ENCODE results near the gene GPD1. TPM values are rescaled to one million over a fixed set of nuclear protein-coding genes. Genes with fewer than 3 reads are reported as not detected.

Gene GPD1
- total RNA-seq, 1 experiment from 2014 or later: 0.37 TPM

GRCh38 chr12:50105913-50106450 is 2.2 kb downstream of the GPD1 start:
- POLR2A ChIA-PET: no interaction called here
- no peak overlapping the region for H3K27ac Mint-ChIP-seq (ENCODE audit: low read depth, unreplicated experiment)
- no peak overlapping the region for H3K4me3 Mint-ChIP-seq (ENCODE audit: unreplicated experiment)
- DNase-seq (ENCODE audit: unreplicated experiment): no peak
- no TSS peak for BruUV-seq (replicated peaks)
- intact Hi-C loops (cut with micrococcal nuclease): no loop called here
- peaks cover 10% of the 10 kb centered on the region for H3K36me3 Mint-ChIP-seq (ENCODE audit: insufficient read depth, unreplicated experiment)
- CTCF ChIA-PET: interaction anchor here (0.6 to 15.2 kb wide), 5 partner anchors 9 to 291 kb away, joined by 3 to 232 read pairs (median 3); partner anchors contain the start of genes FAM186A and SMARCD1
- no peak for TF ChIP-seq CTCF (IDR thresholded peaks at IDR 0.05; ENCODE audit: unreplicated experiment)
- no peaks in the 10 kb centered on the region for H3K9me3 Mint-ChIP-seq (ENCODE audit: unreplicated experiment)
- H3K4me1 Mint-ChIP-seq (ENCODE audit: insufficient read depth, unreplicated experiment): peaks cover 13% of the 10 kb centered on the region
- no peaks in the 10 kb centered on the region for H3K27me3 Mint-ChIP-seq (ENCODE audit: insufficient read depth, unreplicated experiment)

- H3K27ac Mint-ChIP-seq (ENCODE audit: low read depth, unreplicated experiment): no peak overlapping the region
- H3K36me3 Mint-ChIP-seq (ENCODE audit: insufficient read depth, unreplicated experiment): peaks cover 2% of the 10 kb centered on the region
- H3K9me3 Mint-ChIP-seq (ENCODE audit: unreplicated experiment): no peaks in the 10 kb centered on the region
- intact Hi-C loops (cut with micrococcal nuclease): no loop called here
- H3K4me3 Mint-ChIP-seq (ENCODE audit: unreplicated experiment): no peak overlapping the region
- no TSS peak for BruUV-seq (replicated peaks)
- no peaks in the 10 kb centered on the region for H3K27me3 Mint-ChIP-seq (ENCODE audit: insufficient read depth, unreplicated experiment)
- POLR2A ChIA-PET: interaction anchor here (0.7 kb wide), 2 partner anchors 11 to 17 kb away, joined by 3 to 4 read pairs; no protein-coding TSS in a partner anchor
- CTCF ChIA-PET: interaction anchor here (0.6 to 15.2 kb wide), 3 partner anchors 20 to 51 kb away, joined by 3 to 232 read pairs (median 5); partner anchors contain the start of gene SMARCD1
- peaks cover 13% of the 10 kb centered on the region for H3K4me1 Mint-ChIP-seq (ENCODE audit: insufficient read depth, unreplicated experiment)
- TF ChIP-seq CTCF (IDR thresholded peaks at IDR 0.05; ENCODE audit: unreplicated experiment): no peak
- no peak for DNase-seq (ENCODE audit: unreplicated experiment)
Measured at GRCh38 chr12:50106907-50107306, 3.1 kb downstream of the GPD1 start.

DNA sequence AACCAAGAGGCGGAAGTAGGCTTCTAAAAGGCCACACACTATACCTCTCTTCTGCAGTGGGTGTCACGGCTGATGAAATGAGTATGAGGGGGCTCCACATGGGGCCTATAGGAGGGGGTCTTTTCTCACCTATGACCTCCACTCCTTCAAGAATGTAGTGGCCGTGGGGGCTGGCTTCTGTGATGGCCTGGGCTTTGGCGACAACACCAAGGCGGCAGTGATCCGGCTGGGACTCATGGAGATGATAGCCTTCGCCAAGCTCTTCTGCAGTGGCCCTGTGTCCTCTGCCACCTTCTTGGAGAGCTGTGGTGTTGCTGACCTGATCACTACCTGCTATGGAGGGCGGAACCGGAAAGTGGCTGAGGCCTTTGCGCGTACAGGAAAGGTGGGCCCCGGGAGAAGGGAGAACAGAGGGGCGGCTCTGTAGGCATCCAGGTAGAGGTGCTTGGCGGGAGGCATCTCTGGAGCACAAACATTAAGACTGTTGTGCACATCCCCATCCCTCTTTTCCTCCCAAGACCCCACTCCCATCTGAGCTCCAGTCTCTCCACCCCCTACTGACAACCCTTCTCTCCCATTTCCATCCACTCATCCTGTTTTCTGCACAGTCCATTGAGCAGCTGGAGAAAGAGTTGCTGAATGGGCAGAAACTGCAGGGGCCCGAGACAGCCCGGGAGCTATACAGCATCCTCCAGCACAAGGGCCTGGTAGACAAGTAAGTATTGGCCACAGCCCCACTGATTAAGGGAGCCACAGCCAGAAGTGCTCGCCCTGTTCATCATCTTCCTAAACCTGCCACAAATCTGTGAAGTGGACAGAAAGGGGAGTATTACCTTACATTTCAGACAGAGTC is 3.8 kb downstream of the GPD1 start:
- no peak for DNase-seq (ENCODE audit: unreplicated experiment)
- BruUV-seq (replicated peaks): no TSS peak
- ChIA-PET POLR2A (interaction anchor here (0.6 to 0.7 kb wide), 2 partner anchors 12 to 99 kb away, joined by 3 read pairs; no protein-coding TSS in a partner anchor), CTCF (interaction anchor here (0.5 to 15.2 kb wide), 7 partner anchors 9 to 37 kb away, joined by 3 to 232 read pairs (median 4); partner anchors contain the start of gene SMARCD1)
- H3K4me1 Mint-ChIP-seq (ENCODE audit: insufficient read depth, unreplicated experiment): peaks cover 13% of the 10 kb centered on the region
- H3K36me3 Mint-ChIP-seq (ENCODE audit: insufficient read depth, unreplicated experiment): no peaks in the 10 kb centered on the region
- no peak for TF ChIP-seq CTCF (IDR thresholded peaks at IDR 0.05; ENCODE audit: unreplicated experiment)
- no peaks in the 10 kb centered on the region for H3K9me3 Mint-ChIP-seq (ENCODE audit: unreplicated experiment)
- no peaks in the 10 kb centered on the region for H3K27me3 Mint-ChIP-seq (ENCODE audit: insufficient read depth, unreplicated experiment)
- H3K27ac Mint-ChIP-seq (ENCODE audit: low read depth, unreplicated experiment): no peak overlapping the region
- intact Hi-C loops (cut with micrococcal nuclease): no loop called here
- no peak overlapping the region for H3K4me3 Mint-ChIP-seq (ENCODE audit: unreplicated experiment)

DNA sequence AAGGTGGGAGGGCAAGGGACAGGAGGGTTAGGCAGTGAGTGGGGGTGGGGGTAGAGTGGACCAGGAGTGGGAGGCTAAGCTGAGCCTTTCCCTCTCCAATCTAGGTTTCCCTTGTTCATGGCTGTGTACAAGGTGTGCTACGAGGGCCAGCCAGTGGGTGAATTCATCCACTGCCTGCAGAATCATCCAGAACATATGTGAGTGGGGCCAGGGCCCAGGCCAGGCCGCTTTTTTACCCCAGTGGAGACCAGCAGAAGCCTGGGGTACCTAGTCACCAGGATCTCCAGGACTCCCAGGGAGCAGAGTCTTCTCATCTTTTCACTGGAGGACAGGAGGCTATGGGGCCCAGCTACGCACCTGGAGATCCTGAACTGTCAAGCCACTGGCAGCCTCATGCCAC is 5.5 kb downstream of the GPD1 start:
- no peaks in the 10 kb centered on the region for H3K27me3 Mint-ChIP-seq (ENCODE audit: insufficient read depth, unreplicated experiment)
- H3K4me3 Mint-ChIP-seq (ENCODE audit: unreplicated experiment): no peak overlapping the region
- no peak for TF ChIP-seq CTCF (IDR thresholded peaks at IDR 0.05; ENCODE audit: unreplicated experiment)
- H3K4me1 Mint-ChIP-seq (ENCODE audit: insufficient read depth, unreplicated experiment): peaks cover 8% of the 10 kb centered on the region
- ChIA-PET POLR2A (interaction anchor here (4.4 to 5.0 kb wide), 2 partner anchors 25 to 57 kb away, joined by 56 to 70 read pairs; partner anchors contain the start of genes CERS5 and SMARCD1), CTCF (interaction anchor here (0.6 to 15.2 kb wide), 10 partner anchors 10 to 1814 kb away, joined by 3 to 232 read pairs (median 8); partner anchors contain the start of genes GPD1 and SMARCD1)
- H3K9me3 Mint-ChIP-seq (ENCODE audit: unreplicated experiment): no peaks in the 10 kb centered on the region
- BruUV-seq (replicated peaks): no TSS peak
- DNase-seq (ENCODE audit: unreplicated experiment): no peak
- no peaks in the 10 kb centered on the region for H3K36me3 Mint-ChIP-seq (ENCODE audit: insufficient read depth, unreplicated experiment)
- H3K27ac Mint-ChIP-seq (ENCODE audit: low read depth, unreplicated experiment): no peak overlapping the region
- intact Hi-C loops (cut with micrococcal nuclease): no loop called here

Measured in MCF 10A (cell line).